Myocyte (in vitro differentiated cells): ENCODE data around the gene TMEM255B. TPM values are rescaled to one million over a fixed set of nuclear protein-coding genes. Genes with fewer than 3 reads are reported as not detected.
"Not testable (repeated sequence)": the region's sequence is repeated elsewhere in the genome, so short reads cannot be mapped to it uniquely, and the experiment has no call there.

Experiments
- DNase-seq: peaks from one replicate; pipeline ENCODE4 v3.0.0-alpha.2; 2012; ENCODE audit warnings: low read depth
- total RNA-seq: library from RNA; depleted of rRNA; stranded (reverse); fragments of >200 nt; gene quantifications from 2 replicates; pipeline ENCODE4 v1.2.3, GENCODE V29; 2014

Gene TMEM255B
- total RNA-seq, 1 donor from 2014 or later = 0.21 TPM

GRCh38 chr13:113734099-113734825 lies 24.8 kb upstream of the TMEM255B start:
- DNase-seq = no peak

DNA sequence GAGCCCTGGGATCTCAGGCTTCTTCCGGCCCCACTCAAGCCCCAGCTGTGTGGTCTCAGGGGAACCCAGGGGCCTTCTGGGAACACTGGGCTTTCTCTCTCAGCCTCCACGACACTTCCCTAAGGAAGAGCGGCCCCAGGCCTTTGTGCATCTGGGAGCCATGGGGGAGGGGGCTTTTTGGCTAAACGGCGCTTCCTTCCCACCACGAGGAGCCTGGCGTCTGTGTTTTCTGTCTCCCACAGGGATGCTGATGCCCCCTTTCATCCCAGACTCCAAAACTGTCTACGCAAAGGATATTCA lies 24.2 kb upstream of the TMEM255B start:
- DNase-seq = no peak

GRCh38 chr13:113735194-113735593 lies 23.8 kb upstream of the TMEM255B start:
- DNase-seq = no peak

DNA sequence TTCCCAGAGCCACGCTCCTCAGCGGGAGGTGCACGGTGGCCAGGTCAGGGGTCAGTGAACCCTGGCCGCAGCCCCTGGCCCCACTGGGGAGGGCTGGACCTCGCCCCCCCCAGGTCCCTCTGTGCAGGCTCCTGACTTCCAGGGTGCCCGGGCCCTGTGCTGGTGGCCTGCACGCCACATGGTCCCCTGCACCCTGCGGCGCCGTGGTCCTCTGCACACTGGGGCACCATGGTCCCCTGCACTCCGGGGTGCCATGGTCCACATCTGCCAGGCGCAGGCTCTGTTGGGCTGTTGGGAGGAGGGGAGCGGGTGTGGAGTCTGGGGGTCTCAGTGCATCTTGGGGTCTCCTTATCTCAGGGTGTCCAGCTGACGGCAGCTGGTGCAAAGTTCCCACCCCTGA lies 23.3 kb upstream of the TMEM255B start:
- no peak for DNase-seq

GRCh38 chr13:113736258-113736731 lies 22.7 kb upstream of the TMEM255B start:
- DNase-seq = no peak

DNA sequence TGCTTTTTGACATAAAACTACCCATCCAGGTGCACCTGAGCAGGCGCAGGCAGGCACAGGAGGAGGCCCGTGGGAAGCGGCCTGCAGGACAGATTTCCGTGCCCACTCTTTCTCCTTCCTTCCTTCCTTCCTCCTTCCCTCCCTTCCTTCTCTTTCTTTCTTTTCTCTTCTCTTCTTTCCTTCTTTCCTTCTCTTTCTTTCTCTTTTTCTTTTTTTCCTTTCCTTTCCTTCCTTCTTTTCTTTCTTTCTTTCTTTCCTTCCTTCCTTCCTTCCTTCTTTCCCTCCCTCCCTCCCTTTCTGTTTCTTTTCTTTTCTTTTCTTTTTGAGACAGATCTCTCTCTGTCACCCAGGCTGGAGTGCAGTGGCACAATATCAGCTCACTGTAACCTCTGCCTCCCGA lies 21.2 kb upstream of the TMEM255B start:
- no peak for DNase-seq

GRCh38 chr13:113739527-113740285 lies 19.3 kb upstream of the TMEM255B start:
- DNase-seq = no peak

DNA sequence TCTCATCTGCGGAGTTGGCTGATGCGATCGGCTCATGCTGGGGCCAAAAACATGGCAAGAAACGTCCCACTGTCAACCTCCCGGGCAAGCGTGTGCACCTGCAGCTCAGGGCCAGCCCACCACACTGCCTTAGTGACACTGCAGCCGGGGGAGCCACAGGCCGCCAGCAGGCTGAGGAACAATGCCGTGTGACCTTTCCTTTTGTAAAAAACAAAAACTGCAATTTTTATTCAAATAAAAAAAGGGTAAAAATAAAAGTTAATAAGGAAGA lies 18.8 kb upstream of the TMEM255B start:
- no peak for DNase-seq

DNA sequence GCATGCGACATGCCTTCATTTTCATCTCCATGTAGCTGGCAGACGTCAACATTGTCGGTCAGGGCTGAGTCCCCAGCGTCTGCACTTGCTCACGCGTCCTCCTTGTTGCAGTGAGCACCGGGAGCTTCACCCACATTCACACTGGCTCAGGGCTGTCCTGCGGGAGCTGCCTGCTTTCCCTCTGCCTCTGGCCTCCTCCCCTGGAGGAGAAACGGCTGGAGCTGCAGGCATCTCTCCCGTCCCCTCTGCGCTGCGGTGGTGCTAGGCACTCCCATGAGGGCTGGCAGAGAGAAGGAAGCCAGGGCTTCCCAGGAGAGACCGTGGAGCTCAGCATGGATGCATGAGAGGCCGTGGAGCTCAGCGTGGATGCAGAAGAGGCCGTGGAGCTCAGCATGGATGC lies 18.4 kb upstream of the TMEM255B start:
- DNase-seq = no peak

- no peak for DNase-seq
Measured at GRCh38 chr13:113741191-113741668, 17.8 kb upstream of the TMEM255B start.

- peak; percentile 68 for DNase-seq
Measured at GRCh38 chr13:113742000-113742441, 17.0 kb upstream of the TMEM255B start.

DNA sequence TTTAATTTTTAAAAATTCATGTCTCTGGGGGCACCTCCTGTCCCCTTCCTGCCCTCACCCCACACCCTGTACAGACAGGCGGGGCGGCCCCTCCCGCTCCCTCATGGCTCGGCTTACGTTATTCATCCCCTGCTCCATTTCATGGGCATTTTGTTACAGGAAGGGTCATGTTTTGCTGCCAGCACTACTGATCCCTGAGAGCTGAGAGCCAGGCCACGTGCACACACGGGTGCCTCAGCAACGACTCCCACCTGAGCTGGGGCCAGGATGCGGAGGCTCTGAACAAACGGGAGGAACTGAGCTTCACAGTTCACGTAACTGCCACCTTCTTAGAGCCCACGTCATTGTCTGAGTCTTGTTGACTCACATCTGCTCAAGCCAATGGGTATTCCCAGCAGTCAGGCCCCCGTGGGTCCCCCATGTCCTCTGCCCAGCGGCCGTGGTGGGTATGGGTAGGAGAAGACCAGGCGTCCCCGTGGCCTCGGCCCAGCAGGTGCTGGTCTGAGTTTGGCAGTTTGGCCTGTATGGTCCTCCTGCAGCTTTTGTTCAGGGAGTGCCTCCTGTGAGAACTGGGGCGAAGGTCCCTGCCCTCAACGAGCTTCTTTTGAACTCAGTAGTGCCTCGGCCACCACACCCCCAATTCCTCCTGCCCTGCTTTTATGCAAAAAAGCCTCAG lies 16.4 kb upstream of the TMEM255B start:
- DNase-seq = no peak

DNA sequence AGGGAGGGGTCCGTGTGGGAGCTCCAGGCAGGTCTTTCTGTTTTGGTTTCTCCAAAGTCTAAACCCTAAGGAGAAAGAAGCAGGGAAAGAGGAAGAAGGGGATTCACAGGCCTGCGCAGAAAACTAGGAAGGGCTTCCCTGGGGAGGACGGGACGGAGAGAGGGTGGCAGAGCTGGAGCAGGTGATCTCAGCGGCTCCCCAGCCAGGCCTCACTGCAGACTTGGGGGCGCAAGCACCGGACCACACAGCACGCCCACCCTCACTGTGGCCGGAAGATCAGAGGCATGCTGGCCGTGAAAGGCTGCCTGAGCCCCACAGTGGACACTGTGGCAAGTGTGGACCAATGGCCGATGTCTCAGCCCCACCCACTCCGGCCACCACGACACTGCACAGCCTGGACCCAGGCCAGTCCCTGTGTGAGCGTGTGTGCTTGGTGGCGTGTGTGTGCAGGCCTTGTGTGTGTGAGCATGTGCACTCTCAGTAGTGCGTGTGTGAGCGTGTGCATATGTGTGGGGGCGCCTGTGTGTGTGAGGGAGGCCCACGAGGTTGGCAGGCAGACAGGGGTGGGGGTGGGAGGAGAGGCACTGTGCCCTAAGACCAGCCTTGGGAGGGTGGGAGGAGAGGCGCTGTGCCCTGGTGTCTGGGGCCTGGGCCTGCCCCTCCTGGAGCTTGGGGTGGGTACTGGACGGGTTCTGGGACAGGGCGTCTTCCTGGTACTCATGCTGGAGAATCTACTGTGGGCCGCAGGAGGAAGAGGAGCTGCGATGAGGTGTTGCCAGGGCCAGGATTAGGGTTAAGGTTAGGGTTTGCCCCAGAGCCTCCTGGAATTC lies 15.4 kb upstream of the TMEM255B start:
- no peak for DNase-seq

- no peak for DNase-seq
Measured at GRCh38 chr13:113744197-113745000, 14.6 kb upstream of the TMEM255B start.

DNA sequence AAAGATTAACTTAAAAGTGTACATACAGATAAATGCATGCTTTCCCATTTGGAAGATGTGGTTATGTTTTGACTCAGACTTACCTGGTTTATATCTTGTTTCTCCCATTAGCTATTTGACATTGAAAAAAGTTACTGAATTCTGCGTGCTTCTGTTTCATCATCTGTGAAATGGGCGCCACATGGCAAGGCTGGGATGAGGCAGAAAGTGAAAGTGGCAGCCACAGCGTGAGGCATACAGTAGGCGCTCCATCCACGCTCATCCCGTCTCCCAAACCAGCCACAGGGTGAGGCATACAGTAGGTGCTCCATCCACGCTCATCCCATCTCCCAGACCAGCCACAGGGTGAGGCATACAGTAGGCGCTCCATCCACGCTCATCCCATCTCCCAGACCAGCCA lies 14.0 kb upstream of the TMEM255B start:
- no peak for DNase-seq

GRCh38 chr13:113745500-113746142 lies 13.4 kb upstream of the TMEM255B start:
- DNase-seq = not testable (repeated sequence)

- no peak for DNase-seq
Measured at GRCh38 chr13:113746143-113746525, 12.9 kb upstream of the TMEM255B start.

DNA sequence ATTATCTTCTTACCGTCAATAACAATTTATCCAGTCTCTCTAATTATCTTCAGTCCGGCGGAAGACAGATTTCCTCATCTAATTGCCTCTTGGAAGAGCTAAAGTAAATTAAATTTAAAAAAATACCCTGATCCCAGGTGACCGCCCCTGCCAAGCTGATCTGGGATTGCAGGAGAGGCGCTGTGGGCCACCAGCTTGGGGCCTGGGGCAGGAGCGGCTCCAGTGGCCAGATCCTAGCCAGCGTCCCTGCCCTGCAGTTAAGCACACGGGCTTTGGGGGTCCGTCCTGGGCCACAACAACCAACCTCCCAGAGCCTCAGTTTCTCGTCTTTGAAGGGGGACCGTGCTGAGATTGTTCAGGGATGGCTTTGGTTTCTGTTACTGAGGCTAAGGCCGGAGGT lies 12.4 kb upstream of the TMEM255B start:
- no peak for DNase-seq

DNA sequence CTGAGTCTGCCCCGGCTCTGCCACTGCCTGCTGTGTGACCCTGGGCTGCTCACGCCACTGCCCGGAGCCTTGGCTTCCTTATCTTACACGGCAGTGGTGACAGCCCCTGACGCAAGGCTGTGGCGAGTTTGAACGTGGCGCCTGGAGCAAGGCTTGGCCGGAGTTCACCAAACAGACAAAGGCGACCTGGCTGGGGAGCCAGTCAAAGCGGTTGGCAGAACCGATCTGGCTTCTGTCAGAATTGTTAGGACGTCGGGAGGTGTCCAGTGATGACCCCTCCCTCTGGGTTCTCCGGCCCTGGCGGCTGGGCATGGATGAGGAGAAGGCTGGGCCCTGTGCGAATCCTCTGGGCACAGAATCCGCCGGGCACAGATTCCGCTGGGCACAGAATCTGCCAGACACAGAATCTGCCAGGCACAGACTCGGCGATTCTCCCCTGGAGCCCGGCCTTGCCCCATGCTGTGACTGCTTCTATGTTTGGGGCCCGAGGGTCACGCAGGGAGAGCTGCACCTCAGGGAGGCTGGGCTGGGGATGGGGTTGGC lies 11.7 kb upstream of the TMEM255B start:
- no peak for DNase-seq
